ENCODE data around the gene PTPRF.

Gene PTPRF

GRCh38 chr1:43524804-43525203 lies 5.9 kb upstream of the PTPRF start:
- TF ChIP-seq L3MBTL2 (conservative IDR thresholded peaks at IDR 0.05) (no peak), FOXM1 (IDR thresholded peaks at IDR 0.05; ENCODE audit: borderline replicate concordance) (no peak), CTBP1 (IDR thresholded peaks at IDR 0.05; ENCODE audit: borderline replicate concordance) (no peak), FOXK2 (IDR thresholded peaks at IDR 0.05) (no peak), ARNT (IDR thresholded peaks at IDR 0.05) (no peak), ELF4 (IDR thresholded peaks at IDR 0.05) (no peak), ZNF384 (IDR thresholded peaks at IDR 0.05) (no peak), HDGF (IDR thresholded peaks at IDR 0.05; ENCODE audit: borderline replicate concordance) (no peak), LEF1 (IDR thresholded peaks at IDR 0.05; ENCODE audit: borderline replicate concordance) (no peak), SP1 (IDR thresholded peaks at IDR 0.05) (no peak)
- ChIA-PET CTCF (interaction anchor here (0.6 to 1.1 kb wide), 2 partner anchors 232 to 410 kb away, joined by 3 read pairs; no protein-coding TSS in a partner anchor), POLR2A (interaction anchor here (1.1 kb wide), 1 partner anchor 126 kb away, joined by 3 read pairs; the partner anchor contains the start of gene KDM4A)
- no peak for DNase-seq (ENCODE audit: extremely low spot score)

- no peak for DNase-seq (ENCODE audit: extremely low spot score)
- TF ChIP-seq FOXK2 (IDR thresholded peaks at IDR 0.05) (no peak), FOXM1 (IDR thresholded peaks at IDR 0.05; ENCODE audit: borderline replicate concordance) (no peak), CTBP1 (IDR thresholded peaks at IDR 0.05; ENCODE audit: borderline replicate concordance) (no peak), HDGF (IDR thresholded peaks at IDR 0.05; ENCODE audit: borderline replicate concordance) (no peak), TARDBP (IDR thresholded peaks at IDR 0.05) (no peak), LEF1 (IDR thresholded peaks at IDR 0.05; ENCODE audit: borderline replicate concordance) (no peak), SP1 (IDR thresholded peaks at IDR 0.05) (no peak), ARNT (IDR thresholded peaks at IDR 0.05) (no peak), L3MBTL2 (conservative IDR thresholded peaks at IDR 0.05) (no peak), PKNOX1 (IDR thresholded peaks at IDR 0.05) (no peak), FOXA1 (IDR thresholded peaks at IDR 0.05) (no peak), ELF4 (IDR thresholded peaks at IDR 0.05) (no peak), NFRKB (IDR thresholded peaks at IDR 0.05) (no peak), SUZ12 (IDR thresholded peaks at IDR 0.05) (no peak), BHLHE40 (IDR thresholded peaks at IDR 0.05; ENCODE audit: borderline replicate concordance) (no peak)
- ChIA-PET CTCF (no interaction called here), POLR2A (interaction anchor here (1.9 kb wide), 1 partner anchor 124 kb away, joined by 10 read pairs; the partner anchor contains the start of gene KDM4A)
Observed at GRCh38 chr1:43526002-43526401, 4.7 kb upstream of the PTPRF start.

- TF ChIP-seq ARNT (IDR thresholded peaks at IDR 0.05) (no peak), PKNOX1 (IDR thresholded peaks at IDR 0.05) (no peak), TARDBP (IDR thresholded peaks at IDR 0.05) (no peak), ZNF384 (IDR thresholded peaks at IDR 0.05) (no peak), ELF4 (IDR thresholded peaks at IDR 0.05) (no peak), FOXK2 (IDR thresholded peaks at IDR 0.05) (no peak), L3MBTL2 (conservative IDR thresholded peaks at IDR 0.05) (no peak), FOXM1 (IDR thresholded peaks at IDR 0.05; ENCODE audit: borderline replicate concordance) (no peak), HDGF (IDR thresholded peaks at IDR 0.05; ENCODE audit: borderline replicate concordance) (no peak), CTBP1 (IDR thresholded peaks at IDR 0.05; ENCODE audit: borderline replicate concordance) (no peak), LEF1 (IDR thresholded peaks at IDR 0.05; ENCODE audit: borderline replicate concordance) (no peak), FOXA1 (IDR thresholded peaks at IDR 0.05) (no peak), SUZ12 (IDR thresholded peaks at IDR 0.05) (no peak), SP1 (IDR thresholded peaks at IDR 0.05) (no peak), NFRKB (IDR thresholded peaks at IDR 0.05) (no peak)
- ChIA-PET CTCF (interaction anchor here (0.7 kb wide), 1 partner anchor 521 kb away, joined by 4 read pairs; no protein-coding TSS in a partner anchor), POLR2A (interaction anchor here (1.2 to 1.9 kb wide), 2 partner anchors 123 kb away, joined by 3 to 10 read pairs; partner anchors contain the start of gene KDM4A)
- no peak for DNase-seq (ENCODE audit: extremely low spot score)
Observed at GRCh38 chr1:43527111-43527878, 3.4 kb upstream of the PTPRF start.

GRCh38 chr1:43529206-43529731 lies 1.4 kb upstream of the PTPRF start:
- no peak for TF ChIP-seq BHLHE40 (IDR thresholded peaks at IDR 0.05; ENCODE audit: borderline replicate concordance)
- POLR2A ChIA-PET = interaction anchor here (0.8 kb wide), 1 partner anchor 121 kb away, joined by 4 read pairs; the partner anchor contains the start of gene KDM4A
- DNase-seq (ENCODE audit: extremely low spot score) = peak; percentile 85
- CTCF ChIA-PET = interaction anchor here (0.7 to 2.0 kb wide), 7 partner anchors 9 to 519 kb away, joined by 3 to 15 read pairs (median 4); no protein-coding TSS in a partner anchor

GRCh38 chr1:43531107-43531905 lies 623 bp downstream of the PTPRF start:
- peak; percentile 63 for DNase-seq (ENCODE audit: extremely low spot score)
- TF ChIP-seq LEF1 (IDR thresholded peaks at IDR 0.05; ENCODE audit: borderline replicate concordance) (no peak), NFRKB (IDR thresholded peaks at IDR 0.05) (no peak), ZNF384 (IDR thresholded peaks at IDR 0.05) (no peak), SP1 (IDR thresholded peaks at IDR 0.05) (no peak), PKNOX1 (IDR thresholded peaks at IDR 0.05) (no peak), FOXA1 (IDR thresholded peaks at IDR 0.05) (no peak)
- CTCF ChIA-PET = interaction anchor here (2.0 kb wide), 1 partner anchor 233 kb away, joined by 5 read pairs; no protein-coding TSS in a partner anchor
- POLR2A ChIA-PET = interaction anchor here (0.9 to 3.2 kb wide), 5 partner anchors 10 to 457 kb away, joined by 3 to 19 read pairs (median 4); partner anchors contain the start of gene KDM4A

All from HEK293T (cell line).